Pancreas (tissue), 10 donors: ENCODE data around the gene BDH1. TPM values are rescaled to one million over a fixed set of nuclear protein-coding genes. Genes with fewer than 3 reads are reported as not detected.

Source experiments
- ATAC-seq, 4 donors: fragments of 200-7000 bp; cut with Tn5 transposase; one replicate each; pipeline versions ENCODE4 v1.8.0 to v1.9.1; 2020; ENCODE audit warnings: mild to moderate bottlenecking in 4 of 4, moderate library complexity in 4 of 4
- DNase-seq, 6 donors: peaks; one replicate each; pipeline ENCODE4 v3.0.0-alpha.2; 2020
- FAIRE-seq: peaks from 2 replicates; lab custom pipeline; 2012; peaks lifted over from hg19 to GRCh38; lab: Jason Lieb, UNC
- H3K27ac ChIP-seq, 4 donors: fragments of 200-600 bp; sonication (generic); 1 replicate in 3 of 4; 2 replicates in 1 of 4; pipeline versions ENCODE4 v1.5.0 to v1.8.0; 2020
- H3K27me3 ChIP-seq, 4 donors: fragments of 200-600 bp; one replicate each; pipeline ENCODE4 v1.8.0; 2021
- H3K36me3 ChIP-seq, 3 donors: fragments of 200-600 bp; sonication (generic) in 1 of 3; one replicate each; pipeline versions ENCODE4 v1.5.0 to v1.8.0; 2020 to 2021
- H3K4me1 ChIP-seq, 3 donors: fragments of 200-600 bp; one replicate each; pipeline ENCODE4 v1.8.0; 2021
- H3K4me3 ChIP-seq, 4 donors: fragments of 200-600 bp; sonication (generic) in 2 of 4; one replicate each; pipeline versions ENCODE4 v1.5.0 to v1.8.0; 2020 to 2021
- H3K9me3 ChIP-seq, 4 donors: fragments of 200-600 bp; one replicate each; pipeline ENCODE4 v1.8.0; 2021
- CTCF ChIP-seq, 4 donors: fragments of 200-600 bp; sonication (generic) in 3 of 4; IDR thresholded peaks; one replicate each; pipeline versions ENCODE4 v1.5.0 to v1.8.0; 2021; ENCODE audit warnings: antibody characterized with exemption in 4 of 4
- WGBS, 2 donors: extraction: QIAGEN DNeasy Blood & Tissue Kit; methylation state at CpG; one replicate each; pipeline ENCODE4 v1.1.7; 2013; 5-methylcytosine and 5-hydroxymethylcytosine counted together
- intact Hi-C, 3 donors: fragments of 100-400 bp; cut with DNase I; formaldehyde crosslinking; loops; one replicate each; pipeline versions ENCODE4 v1.11.1 to v1.14.2; 2022
- polyA plus RNA-seq, 2 donors: library from polyadenylated mRNA; stranded (reverse); fragments of 200-250 nt; gene quantifications; one replicate each; pipeline ENCODE4 v1.2.3, GENCODE V29; 2013
- total RNA-seq, 6 donors: library from RNA; stranded (reverse); fragmentation: NEBNext Ultra II Directional in 4 of 6; extraction: Animal tissue kit (Norgen Biotek cat#: 25700) in 4 of 6; gene quantifications; one replicate each; pipeline versions ENCODE4 v1.2.1 to v1.2.4, GENCODE V29; 2021 to 2023
- donor health status: healthy with polysubstance abuse.
- donor health status: DM: no; HTN: no; CAD: no; lungs with moderate emphysema.
- donor health status: DM: no; HTN: no; CAD: no.
- donor health status: control.
- donor health status: control.
- donor health status: Bipolar disorder and iron deficiency.
- donor health status: DM: yes; HTN: yes; CAD: no.
- donor health status: DM: no; HTN: no; CAD: no.
- donor health status: DM: no; HTN: no; CAD: no.
- donor health status: DM: yes; HTN: yes; CAD: no.

Gene BDH1
- total and polyA plus RNA-seq, 8 donors, result 2.1 to 20.8 (median 8.3) TPM

- Histone ChIP-seq H3K27me3 (no peaks in the 10 kb centered on the region), H3K9me3 (no peaks in the 10 kb centered on the region), H3K4me1 (no peaks in the 10 kb centered on the region), H3K4me3 (no peak overlapping the region), H3K36me3 (no peaks in the 10 kb centered on the region), H3K27ac (no peak overlapping the region)
- DNase-seq (no peak), FAIRE-seq (no peak), ATAC-seq (no peak)
- TF ChIP-seq CTCF (IDR thresholded peaks at IDR 0.05), result no peak
- intact Hi-C loops, result no loop called here
- WGBS, 2 donors, result 70 to 85% methylated on average over 11 to 13 of the region's 13 CpGs
Observed at GRCh38 chr3:197460002-197460401, 95.8 kb downstream of the BDH1 start.

Other genes starting within 250 kb of the BDH1 start
- gene RUBCN, start 180.9 kb upstream of the BDH1 start, total RNA-seq, result 10 to 100 TPM in 5 of 6 donors, 1 to 10 TPM in 1; 8.6 to 14.1 (median 13.0) TPM
- 10 to 100 TPM in 1 of 2 donors, 1 to 10 TPM in 1; 8.7 to 14.1 TPM for gene RUBCN, start 180.9 kb upstream of the BDH1 start, polyA plus RNA-seq
- gene FYTTD1, start 193.9 kb upstream of the BDH1 start, total RNA-seq, result 10 to 100 TPM; 22.8 to 37.9 (median 30.5) TPM
- gene FYTTD1, start 193.9 kb upstream of the BDH1 start, polyA plus RNA-seq, result 10 to 100 TPM in 1 of 2 donors, 1 to 10 TPM in 1; 8.3 to 11.0 TPM
- 10 to 100 TPM; 11.1 to 26.1 (median 16.8) TPM for gene LRCH3, start 235.3 kb upstream of the BDH1 start, total RNA-seq
- gene LRCH3, start 235.3 kb upstream of the BDH1 start, polyA plus RNA-seq, result 1 to 10 TPM; 5.4 to 9.7 TPM